HUDEP-2 (cell line): ENCODE measurements around the gene NLRP14.

Experiments
- DNase-seq, 76 experiments: peaks; one replicate each; lab custom pipeline; 2025; ENCODE audit not compliant: unreplicated experiment in 76 of 76; lab: John Stamatoyannopoulos, UW

Gene NLRP14

GRCh38 chr11:7046474-7047175, 26.3 kb downstream of the NLRP14 start:
- DNase-seq, result no peak

GRCh38 chr11:7050191-7050590, 29.9 kb downstream of the NLRP14 start:
- DNase-seq, result no peak

GRCh38 chr11:7056828-7057513, 36.7 kb downstream of the NLRP14 start:
- no peak for DNase-seq

- DNase-seq, result no peak
Measured at GRCh38 chr11:7057641-7058040, 37.4 kb downstream of the NLRP14 start.

GRCh38 chr11:7060868-7061267, 40.6 kb downstream of the NLRP14 start:
- DNase-seq, result no peak

GRCh38 chr11:7062534-7062933, 42.3 kb downstream of the NLRP14 start:
- DNase-seq, result no peak

GRCh38 chr11:7072401-7073028, 52.2 kb downstream of the NLRP14 start:
- no peak for DNase-seq

- no peak for DNase-seq
Measured at GRCh38 chr11:7077101-7077500, 56.8 kb downstream of the NLRP14 start.

GRCh38 chr11:7079545-7080135, 59.4 kb downstream of the NLRP14 start:
- no peak for DNase-seq

GRCh38 chr11:7080900-7081299, 60.6 kb downstream of the NLRP14 start:
- no peak for DNase-seq

GRCh38 chr11:7081441-7081840, 61.2 kb downstream of the NLRP14 start:
- no peak for DNase-seq

- DNase-seq, result peak in 1 of 76 experiments; percentile 1
Measured at GRCh38 chr11:7088921-7089320, 68.6 kb downstream of the NLRP14 start, which contains the start of gene RBMXL2. Gene RBMXL2, plus strand, starts transcription at chr11:7088998. Its CDS starts 123 bp downstream, at chr11:7089121.

GRCh38 chr11:7089328-7090251, 69.3 kb downstream of the NLRP14 start:
- DNase-seq, result no peak

- DNase-seq, result peak in 23 of 76 experiments; percentile 1 to 39 (median 21)
Measured at GRCh38 chr11:7098235-7098832, 78.1 kb downstream of the NLRP14 start.

GRCh38 chr11:7115780-7116179, 95.5 kb downstream of the NLRP14 start:
- no peak for DNase-seq

- DNase-seq, result no peak
Measured at GRCh38 chr11:7116370-7116769, 96.1 kb downstream of the NLRP14 start.
